GM21526 (cell line): Measurements from ENCODE around the gene NDST1.

Source experiments
- ATAC-seq: cut with Tn5 transposase; IDR thresholded peaks from one replicate; pipeline ENCODE4 v1.9.1; 2021; ENCODE audit warnings: moderate library complexity; ENCODE audit not compliant: unreplicated experiment, low FRiP score

The NDST1 gene

GRCh38 chr5:150583541-150584225 is 75.8 kb downstream of the NDST1 start:
- no peak for ATAC-seq

DNA sequence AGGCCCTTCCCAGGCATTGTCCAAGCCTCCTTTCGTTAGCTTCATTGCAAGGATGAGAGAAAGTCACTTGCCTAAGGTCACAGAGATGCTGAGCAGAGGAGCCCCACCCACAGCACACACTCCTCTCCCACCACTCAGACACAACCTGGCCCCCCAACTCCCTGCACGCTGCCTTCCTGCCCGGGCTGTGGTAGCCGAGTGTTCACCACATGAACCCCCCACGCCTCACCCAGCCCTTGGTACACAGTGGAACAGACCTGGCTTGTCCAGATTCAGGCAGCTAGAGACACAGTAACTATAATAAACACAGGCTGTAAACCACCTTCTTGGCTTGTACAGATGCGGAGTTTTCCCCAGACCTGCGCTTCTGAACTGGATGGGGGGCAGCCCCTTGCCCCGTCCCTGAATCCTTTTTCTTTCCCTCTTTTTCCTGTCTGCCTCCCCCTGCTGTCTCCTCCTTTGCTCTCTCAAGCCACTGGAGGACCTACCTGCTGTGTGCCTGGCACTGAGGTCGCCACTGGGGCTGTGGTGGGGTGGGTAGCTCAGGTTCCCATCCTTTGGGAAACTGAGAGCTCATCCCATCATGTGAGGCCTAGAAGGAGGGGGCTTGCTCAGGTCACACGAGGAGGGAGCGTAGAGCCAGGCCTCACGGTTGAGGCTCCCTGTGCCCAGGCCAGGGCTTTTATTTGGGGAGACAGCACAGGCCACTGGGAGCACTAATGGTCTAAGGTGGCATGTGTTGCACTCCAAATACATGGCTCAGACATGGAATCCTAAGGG is 76.8 kb downstream of the NDST1 start:
- ATAC-seq = no peak

- ATAC-seq = no peak
These were observed 77.9 kb downstream of the NDST1 start for GRCh38 chr5:150585781-150586341.

GRCh38 chr5:150587016-150587415 is 79.1 kb downstream of the NDST1 start:
- ATAC-seq = no peak

DNA sequence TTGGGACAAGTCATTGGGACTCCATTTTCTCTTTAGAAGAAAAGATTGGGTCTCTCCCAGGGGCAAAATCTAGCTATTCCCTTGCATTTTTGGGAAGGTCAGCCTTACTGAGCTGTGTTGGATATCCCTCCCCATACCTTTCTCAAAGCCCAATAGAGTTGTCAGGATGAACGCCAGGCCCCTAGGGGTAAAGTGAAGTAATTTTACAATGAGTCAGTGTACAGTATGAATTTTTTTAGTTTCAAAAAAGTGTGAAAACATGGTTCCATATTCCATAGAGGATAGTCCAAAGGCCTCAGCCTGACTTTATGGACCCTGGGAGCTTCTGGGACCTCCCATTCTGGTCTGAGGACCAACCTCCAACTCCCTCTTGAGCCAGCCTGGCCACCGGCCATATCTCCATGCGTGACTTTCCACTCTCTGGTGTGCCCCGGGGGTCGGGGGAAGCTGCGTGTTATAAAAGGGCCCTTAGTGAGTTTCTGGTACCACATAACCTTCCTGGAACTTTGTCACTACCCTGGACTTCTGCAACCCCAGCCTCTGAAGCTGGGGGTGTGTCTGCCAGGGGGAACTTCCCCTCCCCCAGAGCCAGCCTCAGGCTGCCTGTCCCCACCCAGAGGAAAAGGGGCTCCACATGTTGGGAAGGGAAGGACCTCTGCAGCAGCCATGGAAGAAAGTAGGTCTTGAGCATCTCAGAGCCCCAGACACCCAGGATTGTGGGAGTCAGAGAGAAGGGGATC is 80.1 kb downstream of the NDST1 start:
- no peak for ATAC-seq

DNA sequence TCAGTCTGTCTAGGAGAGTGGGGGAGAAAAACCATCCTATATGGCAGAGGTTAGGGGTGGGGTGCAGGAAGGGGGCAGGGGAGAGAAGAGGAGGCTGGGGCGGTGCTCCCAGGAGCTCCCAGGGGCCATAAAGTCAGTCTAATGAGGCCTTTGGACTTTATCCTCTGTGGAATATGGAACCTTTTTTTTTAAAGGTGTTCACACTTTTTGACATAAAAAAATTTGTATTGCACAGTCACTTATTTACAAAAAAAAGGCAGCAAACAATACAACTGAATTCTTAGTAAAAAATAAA is 80.6 kb downstream of the NDST1 start:
- no peak for ATAC-seq

DNA sequence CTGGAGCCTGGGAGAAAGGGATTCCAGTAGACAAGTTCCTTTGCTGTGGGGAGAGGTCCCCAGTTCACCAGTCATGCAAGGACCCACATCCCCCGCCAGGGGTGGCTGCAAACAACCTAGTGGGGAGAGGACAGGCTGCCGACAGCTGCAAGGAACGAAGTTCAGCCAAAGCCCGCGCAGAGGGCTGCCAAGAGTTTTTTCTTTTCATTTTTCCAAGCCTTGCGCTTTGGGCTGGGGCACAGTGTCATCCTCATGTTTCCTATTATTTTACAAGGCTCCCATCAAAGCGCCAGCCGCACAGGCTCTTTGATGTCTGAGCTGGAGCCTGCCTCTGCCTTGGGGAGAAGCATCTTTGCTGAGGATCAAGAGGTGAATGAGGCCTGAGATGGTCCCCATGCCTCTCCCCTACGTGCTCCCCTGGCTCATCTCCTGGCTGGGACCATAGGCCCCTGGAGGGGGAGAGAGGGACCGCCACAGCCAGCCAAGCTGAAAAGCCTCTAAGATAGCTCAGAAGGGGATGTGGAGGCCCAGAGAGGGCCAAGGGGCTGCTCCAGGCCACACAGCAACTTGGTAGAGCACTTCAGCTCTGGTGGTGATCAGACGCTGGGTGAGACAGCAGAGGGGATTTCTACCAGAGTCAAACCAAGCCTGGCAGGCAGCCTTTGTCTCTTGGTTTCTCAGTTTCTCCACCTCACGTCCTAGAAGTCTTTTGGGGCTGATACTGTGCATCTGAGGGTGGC is 82.1 kb downstream of the NDST1 start:
- ATAC-seq = no peak

DNA sequence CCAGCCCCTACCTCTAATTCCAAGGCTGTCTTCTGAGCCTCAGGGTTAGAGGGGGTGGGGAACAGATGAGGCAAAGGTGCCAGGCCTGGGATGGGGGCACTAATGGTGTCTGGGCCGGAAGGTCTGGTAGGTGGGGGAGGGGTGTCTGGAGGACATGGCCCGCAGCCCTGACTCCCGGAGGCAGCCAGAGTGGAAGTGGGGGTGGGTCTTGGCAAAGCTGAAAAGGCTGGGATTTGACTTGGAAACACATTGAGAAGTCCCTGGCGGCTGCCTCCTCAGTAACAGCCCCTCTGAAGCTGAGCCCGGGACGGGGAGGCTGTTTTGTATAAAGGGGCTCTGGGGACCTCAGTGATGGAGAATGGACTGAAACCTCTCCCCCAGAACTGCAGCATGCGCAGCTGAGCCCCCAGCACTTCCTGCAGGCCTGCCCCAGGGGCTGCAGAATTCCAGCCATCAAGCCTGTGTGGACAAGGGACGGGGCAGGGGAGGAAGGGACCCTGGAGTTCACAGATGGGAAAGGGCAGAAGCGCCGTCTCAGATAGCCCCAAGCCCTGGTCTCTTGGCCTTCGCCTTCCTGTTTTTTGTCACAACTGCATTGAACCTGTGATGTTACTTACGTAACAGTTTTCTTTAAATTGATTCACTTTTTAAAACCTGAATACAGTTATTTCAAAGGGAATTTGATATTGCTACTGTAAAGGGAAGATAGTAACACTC is 83.2 kb downstream of the NDST1 start:
- no peak for ATAC-seq

GRCh38 chr5:150593593-150593992 is 85.7 kb downstream of the NDST1 start:
- ATAC-seq = no peak

GRCh38 chr5:150593996-150594395 is 86.1 kb downstream of the NDST1 start:
- no peak for ATAC-seq

- no peak for ATAC-seq
These were observed 87.6 kb downstream of the NDST1 start for GRCh38 chr5:150595466-150596031.

- ATAC-seq = no peak
These were observed 88.4 kb downstream of the NDST1 start for GRCh38 chr5:150596313-150596712.

DNA sequence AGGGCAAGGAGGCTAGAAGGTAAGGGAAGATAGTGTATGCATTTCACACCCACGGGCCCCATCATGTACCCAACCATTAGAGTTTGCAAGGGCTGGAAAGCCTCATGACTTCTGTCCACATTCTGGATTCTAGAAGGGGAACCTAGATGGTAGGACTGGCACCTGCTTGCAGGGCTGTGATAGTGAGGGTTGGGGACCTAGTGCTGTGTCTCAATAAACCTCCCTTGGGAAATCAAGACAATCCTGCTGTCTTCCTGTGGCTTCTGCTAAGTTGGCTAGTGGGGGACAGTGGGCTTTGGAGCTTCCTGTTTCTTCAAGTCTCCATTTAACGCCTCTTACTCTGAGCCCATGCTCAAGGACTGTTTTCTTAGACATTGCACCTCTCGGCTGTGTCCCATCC is 88.9 kb downstream of the NDST1 start:
- no peak for ATAC-seq

- no peak for ATAC-seq
These were observed 90.1 kb downstream of the NDST1 start for GRCh38 chr5:150598006-150598405.

DNA sequence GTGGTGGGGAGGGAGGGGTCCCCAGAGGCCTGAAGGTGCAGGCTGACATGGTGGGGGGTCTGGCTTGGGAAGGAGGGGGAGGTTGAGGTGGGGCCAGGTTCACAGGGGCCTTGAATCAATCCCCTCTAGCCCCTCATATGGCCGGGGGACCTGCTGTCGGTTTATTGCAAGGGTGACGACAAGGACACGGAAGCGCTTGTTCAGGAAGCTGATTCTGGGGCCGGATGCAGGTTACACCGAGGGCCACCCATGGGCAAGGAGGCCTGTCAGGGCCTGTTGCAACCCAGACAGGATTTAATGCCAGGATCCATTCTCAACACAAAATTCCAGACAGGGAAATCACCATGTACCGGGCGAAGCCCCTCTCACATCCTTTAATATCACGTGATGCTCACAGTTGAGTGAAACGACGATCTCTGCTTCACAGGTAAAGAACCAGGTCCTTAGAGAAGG is 90.9 kb downstream of the NDST1 start:
- no peak for ATAC-seq

- no peak for ATAC-seq
These were observed 91.3 kb downstream of the NDST1 start for GRCh38 chr5:150599281-150599680.

DNA sequence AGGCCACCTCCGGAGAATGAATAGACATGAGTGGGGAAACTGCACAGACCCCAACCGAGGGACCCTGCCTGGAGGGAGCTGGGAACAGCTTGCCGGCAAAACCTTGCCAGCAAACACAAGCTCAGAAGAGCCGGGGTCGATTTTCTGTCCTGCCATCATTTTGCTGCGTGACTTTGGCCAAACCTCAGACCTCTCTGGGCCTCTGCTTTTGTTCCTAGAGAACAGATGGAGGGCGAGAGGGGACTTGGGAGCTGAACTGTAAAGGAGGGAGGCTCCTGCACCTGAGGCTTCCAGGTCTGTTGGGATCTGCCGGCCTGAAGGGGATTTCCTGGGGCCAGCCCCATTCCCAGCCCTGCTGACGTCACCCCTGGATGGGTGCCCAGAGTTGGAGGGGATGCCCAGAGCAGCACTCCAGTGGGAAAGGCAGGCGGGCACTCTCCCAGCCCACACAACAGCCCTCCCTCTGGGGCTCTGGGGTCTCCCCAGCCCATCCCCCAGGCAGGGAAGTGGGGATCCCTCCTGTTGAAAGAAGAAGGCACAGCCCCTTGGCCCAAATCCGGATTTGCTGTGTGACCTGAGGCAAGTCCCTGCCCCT is 92.1 kb downstream of the NDST1 start:
- no peak for ATAC-seq

DNA sequence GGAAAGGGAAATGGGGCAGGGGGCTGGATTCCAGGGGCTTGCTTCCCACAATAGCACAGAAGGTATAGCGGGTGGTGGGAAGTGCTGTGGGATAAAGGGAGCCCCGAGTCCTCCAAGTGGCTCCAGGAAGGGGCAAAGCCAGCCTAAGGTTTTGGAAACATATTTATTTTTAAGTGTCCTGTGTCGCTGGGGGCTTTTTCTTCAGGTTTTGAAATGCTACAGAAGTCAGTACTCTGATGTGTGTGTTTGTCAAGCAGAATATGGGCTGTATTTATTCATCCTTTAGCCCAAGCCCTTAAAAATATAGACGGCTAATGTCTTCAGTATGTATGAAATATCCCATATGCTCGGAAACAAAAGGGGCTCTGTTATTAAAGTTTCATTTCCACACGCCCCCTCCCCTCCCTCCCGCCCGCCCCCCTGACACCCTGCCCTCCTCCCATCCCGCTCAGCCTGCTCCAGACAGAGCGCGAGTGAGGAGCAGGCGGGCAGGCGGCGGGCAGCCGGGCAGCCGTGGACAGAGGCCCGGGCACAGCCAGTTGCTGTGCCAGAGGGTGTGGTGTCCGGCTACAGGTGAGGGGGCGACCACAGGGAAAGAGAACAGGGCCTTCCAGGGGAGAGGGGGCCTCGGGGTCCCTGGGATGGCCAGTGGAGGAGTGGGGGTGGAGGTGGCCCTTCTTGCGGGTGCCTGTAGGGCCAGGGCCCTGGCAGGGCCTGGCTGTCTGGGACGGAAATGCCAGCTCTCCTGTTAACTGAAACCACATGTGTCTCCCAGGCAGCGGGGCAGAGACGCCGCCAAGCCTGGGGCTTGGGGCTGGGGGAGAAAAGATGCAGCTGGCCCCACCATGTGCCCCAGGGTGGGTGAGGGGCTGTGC is 92.9 kb downstream of the NDST1 start:
- no peak for ATAC-seq
